HG02588 (cell line): Measurements from ENCODE around the gene EDEM3.

Experiments
- ATAC-seq: cut with Tn5 transposase; IDR thresholded peaks from one replicate; pipeline ENCODE4 v1.9.1; 2021; ENCODE audit warnings: mild to moderate bottlenecking, moderate library complexity; ENCODE audit not compliant: unreplicated experiment

Gene EDEM3

GRCh38 chr1:184640505-184640904 lies 114.2 kb downstream of the EDEM3 start:
- ATAC-seq = no peak
